ENCODE data around the gene CACNB4.
A peak's percentile ranks its signal among the peaks of the same experiment; 100 is the strongest.

CACNB4 gene

GRCh38 chr2:151860210-151860609 is 238.6 kb downstream of the CACNB4 start:
- H3K79me2 ChIP-seq (ENCODE audit: control insufficient read depth, insufficient read depth, low read length, poor library complexity) = no peaks in the 10 kb centered on the region

DNA sequence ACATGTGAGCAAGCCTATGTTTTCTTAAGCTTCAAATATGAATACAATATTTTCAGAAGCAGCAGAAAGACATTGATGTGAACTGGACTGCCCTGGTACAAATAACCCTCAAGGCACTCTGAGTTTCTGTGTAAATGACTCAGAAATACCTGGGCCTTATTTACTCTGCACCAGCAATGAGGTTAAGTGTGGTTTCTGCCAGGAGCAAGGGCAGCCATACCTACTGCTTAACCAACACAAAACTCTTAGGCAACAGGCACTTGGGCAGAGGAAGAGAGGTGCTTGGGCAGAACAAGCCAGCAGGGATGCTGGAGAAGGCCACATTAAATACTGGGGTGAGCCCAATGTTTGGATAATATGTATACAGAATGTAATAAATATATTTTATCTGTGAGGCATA is 241.2 kb downstream of the CACNB4 start:
- Histone ChIP-seq H3K79me1 (ENCODE audit: low read length) (peaks cover 1% of the 10 kb centered on the region), H4K91ac (ENCODE audit: low read depth, low read length) (no peak overlapping the region), H2BK12ac (ENCODE audit: low read length) (no peak overlapping the region), H2AFZ (ENCODE audit: insufficient read depth, low read length, poor library complexity) (no peak overlapping the region), H3K9me3 (ENCODE audit: insufficient read depth, low read depth, low read length) (no peaks in the 10 kb centered on the region), H3K79me2 (ENCODE audit: control insufficient read depth, insufficient read depth, low read length, poor library complexity) (no peaks in the 10 kb centered on the region), H2AK5ac (ENCODE audit: low read length) (no peak overlapping the region), H3K36me3 (ENCODE audit: control insufficient read depth in 1 of 2, insufficient read depth in 2 of 2, low read length in 2 of 2) (no peaks in the 10 kb centered on the region), H4K12ac (ENCODE audit: low read depth, low read length) (no peak overlapping the region), H3K9ac (ENCODE audit: low read length) (no peak overlapping the region), H3K4me1 (ENCODE audit: control insufficient read depth in 1 of 2, insufficient read depth in 2 of 2, low read length in 2 of 2) (peaks cover 1 to 2% of the 10 kb centered on the region in 2 experiments), H3K14ac (ENCODE audit: low read length) (no peak overlapping the region), H3K4me3 (ENCODE audit: low read depth, low read length) (no peak overlapping the region), H3K23ac (ENCODE audit: low read length) (no peak overlapping the region), H3K27ac (ENCODE audit: low read depth, low read length) (no peak overlapping the region), H3K18ac (ENCODE audit: low read length) (no peak overlapping the region), H2BK120ac (ENCODE audit: insufficient read depth, low read length, poor library complexity) (no peak overlapping the region), H3K4ac (ENCODE audit: low read depth, low read length) (no peak overlapping the region), H4K8ac (ENCODE audit: low read depth, low read length) (no peak overlapping the region), H3K27me3 (ENCODE audit: insufficient read depth, low read length) (no peaks in the 10 kb centered on the region), H2BK5ac (ENCODE audit: low read depth, low read length, poor library complexity) (no peak overlapping the region), H3K4me2 (ENCODE audit: low read length) (no peak overlapping the region)
- peak in 1 of 2 donors; percentile 9 for DNase-seq

More at GRCh38 chr2:151860210-151860609, 238.6 kb downstream of the CACNB4 start:
- no peak overlapping the region for H2AK5ac ChIP-seq (ENCODE audit: low read length)
- no peak overlapping the region for H3K14ac ChIP-seq (ENCODE audit: low read length)
- no peak overlapping the region for H3K27ac ChIP-seq (ENCODE audit: low read depth, low read length)
- H3K4me1 ChIP-seq (ENCODE audit: control insufficient read depth in 1 of 2, insufficient read depth in 2 of 2, low read length in 2 of 2) = peaks cover 2% of the 10 kb centered on the region in 2 experiments
- H2AFZ ChIP-seq (ENCODE audit: insufficient read depth, low read length, poor library complexity) = no peak overlapping the region
- no peak overlapping the region for H4K91ac ChIP-seq (ENCODE audit: low read depth, low read length)
- no peak overlapping the region for H3K4me3 ChIP-seq (ENCODE audit: low read depth, low read length)
- no peaks in the 10 kb centered on the region for H3K27me3 ChIP-seq (ENCODE audit: insufficient read depth, low read length)
- H3K4me2 ChIP-seq (ENCODE audit: low read length) = no peak overlapping the region
- H3K36me3 ChIP-seq (ENCODE audit: control insufficient read depth in 1 of 2, insufficient read depth in 2 of 2, low read length in 2 of 2) = no peaks in the 10 kb centered on the region
- no peak overlapping the region for H3K23ac ChIP-seq (ENCODE audit: low read length)
- H2BK12ac ChIP-seq (ENCODE audit: low read length) = no peak overlapping the region
- no peak overlapping the region for H3K4ac ChIP-seq (ENCODE audit: low read depth, low read length)
- WGBS (ENCODE audit: extremely low coverage, insufficient coverage, insufficient read length) = no CpG with 5 or more reads among the region's 4 CpGs
- H2BK5ac ChIP-seq (ENCODE audit: low read depth, low read length, poor library complexity) = no peak overlapping the region
- no peak for DNase-seq
- H3K9ac ChIP-seq (ENCODE audit: low read length) = no peak overlapping the region
- H4K8ac ChIP-seq (ENCODE audit: low read depth, low read length) = no peak overlapping the region
- no peak overlapping the region for H3K18ac ChIP-seq (ENCODE audit: low read length)
- H4K12ac ChIP-seq (ENCODE audit: low read depth, low read length) = no peak overlapping the region
- H2BK120ac ChIP-seq (ENCODE audit: insufficient read depth, low read length, poor library complexity) = no peak overlapping the region
- H3K9me3 ChIP-seq (ENCODE audit: insufficient read depth, low read depth, low read length) = no peaks in the 10 kb centered on the region
- H3K79me1 ChIP-seq (ENCODE audit: low read length) = peaks cover 2% of the 10 kb centered on the region

DNA sequence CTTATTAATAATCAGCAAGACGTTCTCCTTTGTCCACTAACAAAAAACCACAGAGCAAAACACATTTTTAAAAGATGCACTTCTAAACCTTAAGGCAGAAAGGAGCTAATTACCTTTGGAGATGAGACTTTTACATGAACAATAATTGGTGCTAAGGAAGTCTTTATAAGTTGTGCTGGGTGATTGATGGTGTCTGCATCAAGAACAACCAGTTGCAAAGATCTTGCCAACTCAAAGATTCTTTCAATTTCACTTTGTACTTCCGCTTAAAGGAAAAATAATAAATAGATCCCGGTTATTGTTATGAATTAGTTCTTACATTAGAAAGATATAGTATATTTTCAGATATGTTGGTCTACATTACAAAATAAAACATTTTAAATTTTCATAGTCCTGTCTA is 243.7 kb downstream of the CACNB4 start:
- Histone ChIP-seq H3K4ac (ENCODE audit: low read depth, low read length) (no peak overlapping the region), H3K4me3 (ENCODE audit: low read depth, low read length) (no peak overlapping the region), H3K18ac (ENCODE audit: low read length) (no peak overlapping the region), H2BK120ac (ENCODE audit: insufficient read depth, low read length, poor library complexity) (no peak overlapping the region), H3K79me2 (ENCODE audit: control insufficient read depth, insufficient read depth, low read length, poor library complexity) (no peaks in the 10 kb centered on the region), H4K12ac (ENCODE audit: low read depth, low read length) (no peak overlapping the region), H2AFZ (ENCODE audit: insufficient read depth, low read length, poor library complexity) (no peak overlapping the region), H3K36me3 (ENCODE audit: control insufficient read depth in 1 of 2, insufficient read depth in 2 of 2, low read length in 2 of 2) (no peaks in the 10 kb centered on the region), H3K9me3 (ENCODE audit: insufficient read depth, low read depth, low read length) (no peaks in the 10 kb centered on the region), H3K14ac (ENCODE audit: low read length) (no peak overlapping the region), H3K27me3 (ENCODE audit: insufficient read depth, low read length) (no peaks in the 10 kb centered on the region), H3K9ac (ENCODE audit: low read length) (no peak overlapping the region), H3K27ac (ENCODE audit: low read depth, low read length) (no peak overlapping the region), H3K79me1 (ENCODE audit: low read length) (no peaks in the 10 kb centered on the region), H2BK5ac (ENCODE audit: low read depth, low read length, poor library complexity) (no peak overlapping the region), H2BK12ac (ENCODE audit: low read length) (no peak overlapping the region), H4K8ac (ENCODE audit: low read depth, low read length) (no peak overlapping the region), H3K23ac (ENCODE audit: low read length) (no peak overlapping the region), H3K4me1 (ENCODE audit: control insufficient read depth in 1 of 2, insufficient read depth in 2 of 2, low read length in 2 of 2) (peaks cover 0 to 2% of the 10 kb centered on the region in 2 experiments), H4K91ac (ENCODE audit: low read depth, low read length) (no peak overlapping the region), H2AK5ac (ENCODE audit: low read length) (no peak overlapping the region), H3K4me2 (ENCODE audit: low read length) (no peak overlapping the region)
- no peak for DNase-seq
- WGBS (ENCODE audit: extremely low coverage, insufficient coverage, insufficient read length) = no CpG with 5 or more reads among the region's 3 CpGs

DNA sequence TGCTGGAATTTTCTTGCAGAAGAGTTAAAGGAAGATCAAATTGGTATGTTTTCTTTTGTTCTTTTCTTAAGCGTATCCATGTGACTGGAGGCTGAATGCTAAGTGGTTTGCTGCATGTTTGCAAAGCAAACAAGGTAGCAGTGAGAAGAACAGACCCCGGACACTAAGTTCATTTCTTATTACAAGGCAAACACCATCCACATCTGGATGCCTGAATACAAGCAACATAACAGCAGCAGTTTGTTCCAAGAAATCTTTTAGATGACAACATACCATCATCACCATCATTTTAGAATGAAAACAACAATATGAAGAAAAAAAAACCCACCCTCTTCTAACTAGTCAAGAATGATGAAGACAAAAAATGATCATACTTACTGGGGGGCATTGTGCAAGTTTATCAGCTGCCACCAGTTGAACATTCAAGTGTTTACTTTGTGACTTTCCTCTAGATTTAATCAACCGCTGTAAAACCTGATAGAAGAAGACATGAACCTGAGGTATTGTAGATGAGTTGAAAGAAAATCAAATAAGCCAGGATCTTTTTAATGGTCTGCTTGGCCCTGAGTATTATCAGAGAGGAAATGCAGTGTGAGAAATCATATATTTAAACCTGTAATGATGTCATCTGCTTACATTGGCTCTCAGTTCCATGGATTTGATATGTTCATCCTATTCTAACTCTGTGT is 245.6 kb downstream of the CACNB4 start:
- no CpG with 5 or more reads among the region's 3 CpGs for WGBS (ENCODE audit: extremely low coverage, insufficient coverage, insufficient read length)
- Histone ChIP-seq H2AK5ac (ENCODE audit: low read length) (no peak overlapping the region), H3K18ac (ENCODE audit: low read length) (no peak overlapping the region), H3K4me1 (ENCODE audit: control insufficient read depth in 1 of 2, insufficient read depth in 2 of 2, low read length in 2 of 2) (no peaks in the 10 kb centered on the region), H3K9me3 (ENCODE audit: insufficient read depth, low read depth, low read length) (no peaks in the 10 kb centered on the region), H4K12ac (ENCODE audit: low read depth, low read length) (no peak overlapping the region), H3K36me3 (ENCODE audit: control insufficient read depth in 1 of 2, insufficient read depth in 2 of 2, low read length in 2 of 2) (no peaks in the 10 kb centered on the region), H3K9ac (ENCODE audit: low read length) (no peak overlapping the region), H2BK5ac (ENCODE audit: low read depth, low read length, poor library complexity) (no peak overlapping the region), H3K27me3 (ENCODE audit: insufficient read depth, low read length) (no peaks in the 10 kb centered on the region), H2BK120ac (ENCODE audit: insufficient read depth, low read length, poor library complexity) (no peak overlapping the region), H2BK12ac (ENCODE audit: low read length) (no peak overlapping the region), H4K91ac (ENCODE audit: low read depth, low read length) (no peak overlapping the region), H3K14ac (ENCODE audit: low read length) (no peak overlapping the region), H2AFZ (ENCODE audit: insufficient read depth, low read length, poor library complexity) (no peak overlapping the region), H3K79me2 (ENCODE audit: control insufficient read depth, insufficient read depth, low read length, poor library complexity) (no peaks in the 10 kb centered on the region), H3K79me1 (ENCODE audit: low read length) (no peaks in the 10 kb centered on the region), H4K8ac (ENCODE audit: low read depth, low read length) (no peak overlapping the region), H3K23ac (ENCODE audit: low read length) (no peak overlapping the region), H3K4me2 (ENCODE audit: low read length) (no peak overlapping the region), H3K27ac (ENCODE audit: low read depth, low read length) (no peak overlapping the region), H3K4ac (ENCODE audit: low read depth, low read length) (no peak overlapping the region), H3K4me3 (ENCODE audit: low read depth, low read length) (no peak overlapping the region)
- no peak for DNase-seq
